ENCODE measurements around the gene NXF2. TPM values are rescaled to one million over a fixed set of nuclear protein-coding genes. Genes with fewer than 3 reads are reported as not detected.
"Not testable (repeated sequence)": the region's sequence is repeated elsewhere in the genome, so short reads cannot be mapped to it uniquely, and the experiment has no call there.

The NXF2 gene
- total RNA-seq (2014; rRNA removed; shearing (Covaris generic); ENCODE audit: low replicate concordance): not detected in 2 replicates

- not testable (repeated sequence) for H3K36me3 ChIP-seq, DNase-seq, H3K9me3 ChIP-seq, H3K27me3 ChIP-seq, H3K4me3 ChIP-seq
Measured at GRCh38 chrX:102246893-102247292, at the start of gene NXF2. Gene NXF2 (plus strand): TSS chrX:102247167. CDS start chrX:102307079, 59,912 bp downstream.

GRCh38 chrX:102207940-102208339 lies 39.0 kb upstream of the NXF2 start:
- not testable (repeated sequence) for H3K36me3 ChIP-seq, H3K4me3 ChIP-seq, DNase-seq, H3K9me3 ChIP-seq, H3K27me3 ChIP-seq

GRCh38 chrX:102214986-102215385 lies 32.0 kb upstream of the NXF2 start, which contains the start of gene TCP11X1:
Gene TCP11X1 (plus strand): TSS chrX:102215301.
- DNase-seq, H3K27me3 ChIP-seq, H3K36me3 ChIP-seq: not testable (repeated sequence)

GRCh38 chrX:102216497-102216896 lies 30.5 kb upstream of the NXF2 start:
- not testable (repeated sequence) for H3K27me3 ChIP-seq, DNase-seq, H3K36me3 ChIP-seq, H3K9me3 ChIP-seq, H3K4me3 ChIP-seq

More at GRCh38 chrX:102214986-102215385, 32.0 kb upstream of the NXF2 start, which contains the start of gene TCP11X1:
- not testable (repeated sequence) for H3K9me3 ChIP-seq, H3K4me3 ChIP-seq

- not testable (repeated sequence) for H3K9me3 ChIP-seq, H3K4me3 ChIP-seq, DNase-seq, H3K36me3 ChIP-seq, H3K27me3 ChIP-seq
Measured at GRCh38 chrX:102235678-102236077, 11.3 kb upstream of the NXF2 start.

- not testable (repeated sequence) for H3K4me3 ChIP-seq, DNase-seq, H3K36me3 ChIP-seq, H3K9me3 ChIP-seq, H3K27me3 ChIP-seq
Measured at GRCh38 chrX:102240265-102240664, 6.7 kb upstream of the NXF2 start.

GRCh38 chrX:102272231-102272630 lies 25.3 kb downstream of the NXF2 start:
- not testable (repeated sequence) for H3K27me3 ChIP-seq, H3K4me3 ChIP-seq, DNase-seq, H3K9me3 ChIP-seq, H3K36me3 ChIP-seq

- Histone ChIP-seq H3K9me3 (no peaks in the 10 kb centered on the region), H3K27me3 (no peaks in the 10 kb centered on the region), H3K36me3 (no peaks in the 10 kb centered on the region), H3K4me3 (no peak overlapping the region)
- DNase-seq: no peak
Measured at GRCh38 chrX:102338162-102338561, 91.2 kb downstream of the NXF2 start.

- Histone ChIP-seq H3K36me3 (no peaks in the 10 kb centered on the region), H3K4me3 (no peak overlapping the region), H3K27me3 (no peaks in the 10 kb centered on the region), H3K9me3 (no peaks in the 10 kb centered on the region)
- no peak for DNase-seq
Measured at GRCh38 chrX:102339312-102340298, 92.6 kb downstream of the NXF2 start.

GRCh38 chrX:102341867-102342266 lies 94.9 kb downstream of the NXF2 start:
- H3K27me3 ChIP-seq: no peaks in the 10 kb centered on the region
- no peaks in the 10 kb centered on the region for H3K36me3 ChIP-seq
- no peak overlapping the region for H3K4me3 ChIP-seq
- H3K9me3 ChIP-seq: no peaks in the 10 kb centered on the region
- DNase-seq: no peak

- H3K4me3 ChIP-seq: no peak overlapping the region
- DNase-seq: peak; percentile 5
- no peaks in the 10 kb centered on the region for H3K36me3 ChIP-seq
- H3K27me3 ChIP-seq: no peaks in the 10 kb centered on the region
- no peaks in the 10 kb centered on the region for H3K9me3 ChIP-seq
Measured at GRCh38 chrX:102345916-102346315, 98.9 kb downstream of the NXF2 start.

Other genes starting within 250 kb of the NXF2 start
- gene TCEAL2, start 121.5 kb upstream of the NXF2 start, total RNA-seq (2014; rRNA removed; shearing (Covaris generic); ENCODE audit: low replicate concordance): not detected in 2 replicates
- not detected in 2 replicates for gene TCEAL6, start 104.7 kb upstream of the NXF2 start, total RNA-seq (2014; rRNA removed; shearing (Covaris generic); ENCODE audit: low replicate concordance)
- not detected in 2 replicates for gene BEX5, start 91.2 kb upstream of the NXF2 start, total RNA-seq (2014; rRNA removed; shearing (Covaris generic); ENCODE audit: low replicate concordance)
- gene TCP11X1, start 31.9 kb upstream of the NXF2 start, total RNA-seq (2014; rRNA removed; shearing (Covaris generic); ENCODE audit: low replicate concordance): not detected in 2 replicates
- not detected in 2 replicates for gene NXF2B, start 192.8 kb downstream of the NXF2 start, total RNA-seq (2014; rRNA removed; shearing (Covaris generic); ENCODE audit: low replicate concordance)
- gene TCP11X2, start 224.6 kb downstream of the NXF2 start, total RNA-seq (2014; rRNA removed; shearing (Covaris generic); ENCODE audit: low replicate concordance): not detected in 2 replicates

Measured in MG63 (cell line).